ENCODE data around the gene TM6SF1.
"Not testable (repeated sequence)": the region's sequence is repeated elsewhere in the genome, so short reads cannot be mapped to it uniquely, and the experiment has no call there.

The TM6SF1 gene

DNA sequence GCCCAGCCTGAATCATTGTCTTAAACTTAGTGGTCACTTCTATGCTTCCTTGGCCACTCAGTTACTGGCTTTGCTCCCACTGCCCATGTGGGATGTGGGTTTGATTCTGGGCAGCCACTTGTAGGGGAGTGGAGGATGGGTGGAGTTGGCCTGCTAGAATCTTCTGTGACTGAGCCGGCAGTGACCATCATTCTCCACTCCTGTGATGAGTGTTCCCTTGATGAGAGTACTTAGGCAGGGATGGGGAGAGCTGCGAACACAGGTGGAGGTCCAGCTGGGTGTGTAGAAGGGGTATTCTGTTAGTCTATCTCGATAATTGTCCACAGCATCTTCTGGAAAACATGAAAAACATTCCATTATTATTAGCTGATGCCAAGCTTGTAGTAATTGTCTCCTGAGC is 8.0 kb downstream of the TM6SF1 start:
- in situ Hi-C loops (cut with HindIII; ENCODE audit: low sequenced_read_pairs), result no loop called here

DNA sequence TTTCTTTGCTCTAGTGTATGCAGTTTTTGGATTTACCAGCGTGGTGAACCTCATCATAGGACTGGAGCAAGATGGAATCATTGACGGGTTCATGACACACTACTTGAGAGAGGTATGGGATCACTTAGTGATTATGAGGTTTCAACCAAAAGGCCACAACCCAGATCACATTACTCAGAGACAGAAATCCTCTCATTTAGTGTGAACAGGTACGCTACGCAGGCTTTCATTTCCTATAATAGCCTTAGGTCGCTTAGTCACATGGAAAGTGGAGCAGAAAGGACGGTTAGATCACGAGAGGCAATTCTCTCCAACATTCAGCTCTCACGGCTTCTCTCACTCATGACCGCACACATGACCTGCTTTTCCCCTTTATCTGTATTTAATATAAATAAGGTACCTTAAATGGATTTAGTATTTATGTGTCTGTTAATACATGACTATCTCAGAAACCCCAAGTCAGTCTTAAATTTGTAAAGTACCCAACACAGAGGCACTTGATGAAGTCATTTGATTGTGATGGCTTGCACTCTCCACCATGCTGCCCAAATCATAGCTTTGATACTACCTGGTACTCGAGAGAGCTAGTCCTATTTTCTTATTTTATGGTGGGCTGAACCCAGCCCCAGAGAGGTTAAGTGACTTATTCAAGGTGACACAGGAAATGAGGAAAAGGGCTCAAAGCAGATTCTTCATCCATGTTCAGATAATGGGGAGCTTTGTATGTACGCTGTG is 8.6 kb downstream of the TM6SF1 start:
- in situ Hi-C loops (cut with HindIII; ENCODE audit: low sequenced_read_pairs), result no loop called here

DNA sequence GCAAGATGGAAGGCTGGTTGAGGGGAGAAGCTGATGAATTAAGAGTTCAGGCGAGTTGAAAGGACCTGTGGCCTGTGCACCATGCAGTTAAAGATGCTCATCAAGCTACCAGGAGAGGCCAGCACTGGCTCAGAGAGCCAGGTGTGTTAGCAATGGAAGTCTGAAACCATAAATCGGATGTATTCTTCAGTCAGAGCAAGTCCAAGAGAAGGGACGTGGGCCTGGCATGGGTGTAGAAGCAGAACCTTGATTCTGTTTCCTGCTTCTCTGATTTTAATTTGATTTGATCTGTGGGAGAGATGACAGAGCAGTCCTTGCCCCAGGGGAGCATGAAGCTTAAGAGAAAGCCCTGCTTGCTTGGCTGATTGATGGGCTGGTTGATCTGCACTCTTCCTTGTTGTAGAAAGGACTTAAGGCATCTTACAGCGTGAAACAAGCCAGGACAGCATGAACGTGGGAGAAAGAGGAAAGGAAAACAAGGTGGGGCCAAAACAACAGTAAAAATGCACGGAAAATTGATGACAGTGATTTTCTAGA is 10.9 kb downstream of the TM6SF1 start:
- in situ Hi-C loops (cut with HindIII; ENCODE audit: low sequenced_read_pairs), result no loop called here

DNA sequence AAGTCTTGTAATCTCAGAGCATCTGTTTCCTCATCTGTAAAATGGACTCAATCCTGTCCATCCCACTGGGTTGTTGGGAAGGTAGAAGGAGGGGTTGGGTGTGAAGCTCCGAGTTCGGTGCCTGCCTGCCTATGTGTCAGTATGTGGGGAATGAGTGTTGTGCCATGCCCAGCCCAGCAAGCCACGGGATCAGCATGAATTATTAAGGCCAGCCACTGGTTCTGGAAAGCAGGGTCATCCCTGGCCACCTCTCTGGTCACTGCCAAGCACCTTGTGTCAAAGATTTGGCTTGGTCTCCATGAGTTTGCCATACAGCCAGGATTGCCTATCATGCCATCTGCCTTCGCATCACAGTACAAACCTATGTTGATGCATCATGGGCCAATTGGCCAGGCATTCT is 11.5 kb downstream of the TM6SF1 start:
- in situ Hi-C loops (cut with HindIII; ENCODE audit: low sequenced_read_pairs), result no loop called here

DNA sequence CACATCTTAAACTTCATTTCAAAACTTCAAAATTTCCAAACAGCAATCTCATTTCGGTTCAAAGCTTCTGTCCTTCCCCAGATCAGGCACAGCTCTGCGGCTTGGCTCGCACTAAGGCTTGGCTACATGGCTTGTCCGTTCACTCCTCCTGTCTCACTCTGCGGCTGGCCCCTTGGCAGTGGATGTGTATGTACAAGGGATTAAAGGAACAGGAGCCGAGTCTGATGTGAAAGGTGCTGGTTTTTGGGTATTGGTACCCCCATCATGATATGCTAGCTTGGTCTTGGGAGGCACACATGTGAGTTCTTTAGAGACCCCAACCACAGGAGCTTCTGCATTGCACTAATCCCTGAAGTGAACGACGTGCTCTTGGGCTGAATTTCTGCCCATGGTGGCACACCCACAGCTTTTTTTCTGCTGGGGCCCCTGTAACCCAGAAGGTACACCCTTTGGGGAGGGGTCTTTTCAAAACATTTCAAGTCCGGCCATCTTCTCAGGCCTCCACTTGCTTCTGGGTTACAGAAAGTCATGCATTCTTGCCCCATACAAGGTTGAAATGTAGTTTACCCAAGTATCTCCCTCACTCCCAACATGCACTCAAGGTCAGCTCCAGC is 12.6 kb downstream of the TM6SF1 start:
- in situ Hi-C loops (cut with HindIII; ENCODE audit: low sequenced_read_pairs), result no loop called here

DNA sequence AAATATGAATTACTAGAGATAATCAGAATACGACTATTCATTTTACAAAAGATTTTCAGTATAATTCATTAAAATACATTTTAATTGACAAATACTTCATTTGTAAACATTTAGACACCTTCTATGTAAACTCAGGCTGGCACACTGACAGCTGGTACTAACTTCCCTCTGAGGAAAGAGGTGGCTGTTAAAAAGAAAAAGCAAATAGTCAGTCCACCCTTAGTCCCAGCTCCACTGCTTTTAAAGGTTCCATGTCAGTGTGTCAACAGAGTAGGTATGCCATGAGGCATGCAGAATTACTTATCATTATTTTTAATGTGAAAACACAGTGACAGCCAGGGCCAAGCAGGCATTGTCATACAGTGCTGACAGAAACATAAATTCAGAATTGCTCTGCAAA is 16.1 kb downstream of the TM6SF1 start:
- in situ Hi-C loops (cut with HindIII; ENCODE audit: low sequenced_read_pairs), result no loop called here

DNA sequence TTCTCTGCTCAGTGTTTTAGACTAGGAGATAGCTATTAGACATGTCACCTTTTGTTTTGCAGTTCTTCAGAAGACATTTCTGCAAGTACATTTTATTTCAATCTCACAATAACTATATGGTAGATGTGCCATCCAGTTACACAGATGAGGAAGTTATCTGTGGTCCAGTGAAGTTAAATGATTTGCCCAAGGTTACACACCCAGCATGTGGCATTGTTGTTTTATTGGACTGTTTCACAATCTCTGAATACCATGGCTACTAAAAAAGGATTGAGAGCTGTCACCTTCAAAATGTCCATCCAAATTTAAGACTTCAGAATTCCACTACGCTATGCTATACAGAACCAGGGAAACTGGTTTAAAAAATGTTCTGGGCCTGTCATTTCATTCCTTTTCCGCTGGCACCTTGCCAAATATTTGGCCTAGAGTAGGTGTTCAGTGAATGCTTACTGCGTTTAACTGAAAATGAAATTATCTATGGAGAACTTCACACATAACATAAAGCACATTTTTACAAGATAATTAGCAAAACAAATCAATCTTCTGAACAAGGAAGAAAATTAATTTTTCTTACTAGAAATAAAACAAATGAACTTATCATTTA is 20.2 kb downstream of the TM6SF1 start:
- in situ Hi-C loops (cut with HindIII; ENCODE audit: low sequenced_read_pairs), result no loop called here

DNA sequence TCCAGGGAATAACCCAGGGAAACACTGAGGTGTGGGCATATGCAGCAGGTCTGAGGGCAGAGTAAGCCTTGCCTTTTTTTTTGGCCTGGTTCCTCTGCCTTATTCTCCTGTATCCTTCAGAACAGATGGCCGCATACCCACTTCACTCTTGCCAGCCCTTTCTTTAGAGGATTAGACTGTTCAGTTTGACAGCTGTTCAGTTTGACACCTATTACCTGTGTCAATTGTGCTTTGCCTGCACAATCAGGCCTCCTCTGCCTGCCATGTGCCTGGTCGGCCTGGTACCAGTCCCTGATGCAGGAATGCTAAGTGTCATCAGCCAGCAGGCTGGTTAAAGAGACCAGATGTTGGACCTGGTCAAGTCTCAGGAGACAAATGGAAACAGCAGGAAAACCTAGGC is 22.3 kb downstream of the TM6SF1 start:
- in situ Hi-C loops (cut with HindIII; ENCODE audit: low sequenced_read_pairs), result no loop called here

DNA sequence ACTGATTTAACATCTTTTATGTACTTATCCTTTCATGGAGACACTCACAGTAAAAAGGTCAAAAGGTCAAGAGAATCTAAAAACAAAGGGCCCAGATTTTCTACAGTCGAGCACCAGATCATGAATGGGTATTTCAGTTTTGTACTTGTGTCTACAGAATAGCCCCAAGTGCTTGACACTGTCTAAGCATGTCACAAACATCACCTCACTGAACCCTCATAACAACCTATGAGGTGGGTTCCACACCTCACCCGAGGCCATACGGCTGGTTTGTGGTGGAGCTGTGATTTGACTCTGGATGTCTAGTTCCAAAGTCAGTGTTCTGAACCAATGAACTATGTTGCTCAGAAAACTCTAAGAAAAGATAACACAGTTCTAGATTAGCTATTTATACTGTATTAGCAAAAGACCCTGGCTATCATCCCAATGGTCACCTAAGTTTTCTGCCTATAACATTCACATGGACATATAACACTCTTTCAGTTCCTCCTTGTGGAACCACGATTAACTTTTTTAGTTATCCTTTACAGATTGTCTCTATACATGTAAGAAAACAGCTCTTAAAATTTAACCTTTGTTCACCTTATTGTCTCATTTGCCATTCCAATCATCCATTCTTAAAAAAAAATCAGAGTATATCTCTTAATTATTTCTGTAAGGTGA is 25.5 kb downstream of the TM6SF1 start:
- in situ Hi-C loops (cut with HindIII; ENCODE audit: low sequenced_read_pairs), result no loop called here

DNA sequence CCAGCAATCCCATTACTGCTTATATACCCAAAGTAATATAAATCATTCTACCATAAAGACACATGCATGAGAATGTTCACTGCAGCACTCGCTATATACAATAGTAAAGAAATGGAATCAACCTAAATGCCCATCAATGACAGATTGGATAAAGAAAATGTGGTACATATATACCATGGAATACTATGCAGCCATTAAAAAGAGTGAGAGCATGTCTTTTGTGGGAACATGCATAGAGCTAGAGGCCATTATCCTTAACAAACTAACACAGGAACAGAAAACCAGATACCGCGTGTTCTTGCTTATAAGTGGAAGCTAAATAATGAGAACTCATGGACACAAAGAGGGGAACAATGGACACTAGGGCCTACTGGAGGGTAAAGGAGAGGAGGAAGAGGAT is 34.7 kb downstream of the TM6SF1 start:
- in situ Hi-C loops (cut with HindIII; ENCODE audit: low sequenced_read_pairs), result not testable (repeated sequence)

DNA sequence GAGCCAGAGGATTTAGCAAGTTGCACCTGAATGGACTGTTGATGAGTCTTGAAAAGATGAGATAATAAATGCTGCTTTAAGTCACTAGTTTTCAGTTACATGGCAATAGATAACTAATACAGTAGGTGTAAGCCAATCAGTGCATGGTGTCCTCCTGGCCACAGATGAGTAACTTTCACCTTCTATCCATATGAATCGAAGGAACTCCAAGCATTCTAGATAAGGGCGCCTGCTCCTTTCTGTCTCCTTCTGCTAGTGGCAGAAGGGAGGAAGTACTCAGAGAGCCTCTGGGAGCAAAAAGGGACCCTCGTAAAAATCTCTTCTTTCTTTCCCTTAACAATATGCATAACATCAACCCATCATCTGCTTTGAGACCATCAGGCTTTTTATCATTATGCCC is 37.3 kb downstream of the TM6SF1 start:
- in situ Hi-C loops (cut with HindIII; ENCODE audit: low sequenced_read_pairs), result no loop called here

DNA sequence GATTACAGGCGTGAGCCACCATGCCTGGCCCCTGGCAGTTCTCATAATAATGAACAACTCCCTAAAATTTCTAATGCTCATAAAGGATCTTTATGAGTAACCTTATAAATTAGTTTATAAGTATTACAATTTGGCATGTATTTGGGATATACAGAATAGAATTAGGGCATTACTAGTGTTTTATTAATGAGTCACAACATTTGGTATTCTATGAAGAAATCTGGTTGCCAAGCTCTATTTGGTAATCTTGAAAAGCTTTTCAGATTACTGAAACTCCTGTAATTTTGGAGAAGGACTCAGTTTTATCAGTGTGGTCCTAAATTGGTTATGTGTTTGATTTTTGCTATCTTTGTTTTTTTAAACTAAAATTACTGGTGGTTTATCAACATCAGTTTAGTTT is 45.8 kb downstream of the TM6SF1 start:
- in situ Hi-C loops (cut with HindIII; ENCODE audit: low sequenced_read_pairs), result no loop called here

DNA sequence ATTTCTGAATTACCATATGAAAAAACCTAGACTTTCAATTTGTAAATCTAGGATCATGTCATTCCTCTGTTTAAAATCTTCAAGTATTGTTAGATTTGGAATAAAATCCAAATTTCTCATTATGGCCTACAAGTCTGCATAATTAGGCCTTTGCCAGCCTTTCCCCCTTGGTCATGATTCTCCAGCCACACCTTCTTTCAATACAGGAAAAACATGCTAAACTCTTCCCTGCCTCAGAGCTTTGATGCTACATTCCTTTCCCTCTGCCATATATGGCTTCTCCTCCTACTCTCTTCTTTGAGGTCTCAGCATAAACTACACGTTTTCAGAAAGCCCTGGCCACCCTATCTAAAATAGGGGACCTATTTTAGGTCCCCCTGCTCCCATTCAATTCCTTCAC is 48.5 kb downstream of the TM6SF1 start:
- in situ Hi-C loops (cut with HindIII; ENCODE audit: low sequenced_read_pairs), result no loop called here

DNA sequence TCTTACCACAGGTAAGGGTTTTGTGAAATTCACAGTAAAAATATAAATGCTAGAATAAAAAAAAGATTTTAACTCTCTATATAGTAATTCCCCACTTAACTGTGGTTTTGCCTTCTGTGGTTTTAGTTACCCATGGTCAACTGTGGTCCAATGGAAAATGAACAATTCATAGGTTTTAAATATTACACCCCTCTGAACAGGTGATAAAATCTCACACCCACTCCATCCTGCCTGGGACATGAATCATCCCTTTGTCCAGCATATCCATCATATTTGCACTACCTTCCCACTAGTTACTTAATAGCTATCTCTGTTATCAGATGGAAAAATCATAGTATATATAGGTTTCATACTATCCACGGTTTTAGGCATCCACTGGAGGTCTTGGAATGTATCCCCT is 50.9 kb downstream of the TM6SF1 start:
- in situ Hi-C loops (cut with HindIII; ENCODE audit: low sequenced_read_pairs), result no loop called here

DNA sequence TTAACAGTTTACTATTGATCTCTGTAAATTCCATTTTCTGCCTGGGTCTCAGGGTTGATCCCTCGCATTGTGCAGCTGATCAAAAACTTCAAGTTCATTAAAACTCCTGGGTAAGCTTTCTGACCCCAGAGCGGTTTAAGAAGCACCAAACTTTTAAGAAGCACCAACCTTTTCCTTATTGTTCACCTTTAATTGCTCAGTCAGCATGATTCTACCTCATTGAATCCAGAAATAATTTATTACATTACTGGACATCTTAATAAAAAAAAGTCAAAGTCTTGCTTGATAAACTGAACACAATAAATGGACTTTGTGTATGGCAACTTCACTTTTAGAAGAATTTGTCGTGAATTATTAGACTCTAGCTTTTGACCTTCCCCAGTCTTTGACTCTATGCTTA is 53.3 kb downstream of the TM6SF1 start:
- in situ Hi-C loops (cut with HindIII; ENCODE audit: low sequenced_read_pairs), result no loop called here

DNA sequence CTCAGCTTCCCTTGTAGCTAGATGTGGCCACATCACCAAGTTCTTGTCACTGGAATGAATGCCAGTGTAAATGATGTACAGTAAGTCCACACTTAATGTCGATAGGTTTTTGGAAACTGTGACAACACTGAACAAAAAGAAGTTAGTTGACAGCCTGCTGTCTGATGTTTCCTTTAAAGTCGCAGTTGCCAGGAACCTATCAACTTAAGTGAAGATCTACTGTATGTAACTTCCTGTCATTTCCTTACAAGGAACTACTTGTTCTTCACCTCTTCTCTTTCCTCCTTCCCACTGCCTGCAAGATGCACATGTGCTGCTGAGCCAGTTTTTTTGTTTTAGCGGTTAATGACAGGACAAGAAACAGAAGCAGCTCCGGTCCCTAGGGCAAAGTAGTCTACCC is 55.6 kb downstream of the TM6SF1 start:
- in situ Hi-C loops (cut with HindIII; ENCODE audit: low sequenced_read_pairs), result no loop called here

DNA sequence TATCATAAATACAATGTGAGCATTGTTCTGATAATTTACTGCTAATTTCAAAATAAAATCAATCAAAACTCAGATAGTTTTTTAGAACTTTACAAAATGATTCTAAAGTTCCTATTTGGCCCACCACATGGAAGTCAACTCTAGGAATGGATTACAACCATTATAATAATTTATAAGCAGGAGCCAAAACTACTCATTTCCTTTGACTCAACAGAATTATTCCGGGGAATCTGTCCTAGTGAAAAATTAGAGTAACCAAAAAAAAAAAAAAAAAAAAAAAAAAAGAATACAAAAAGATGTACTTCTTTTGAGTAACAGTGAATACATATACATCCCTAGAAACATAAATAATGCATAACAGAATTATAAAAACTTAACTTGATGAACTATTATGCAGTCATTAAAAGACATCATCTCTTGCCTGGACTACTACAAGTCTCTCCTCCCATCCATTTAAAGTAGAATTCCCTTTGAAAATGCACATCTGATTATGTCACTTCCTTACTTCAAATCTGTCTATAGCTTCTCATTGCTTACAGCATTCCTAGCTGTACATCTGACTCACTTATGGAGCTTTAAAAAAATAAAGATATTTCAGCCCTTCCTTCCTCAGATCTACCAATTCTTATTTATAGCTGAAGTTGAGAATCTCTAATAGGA is 56.8 kb downstream of the TM6SF1 start:
- in situ Hi-C loops (cut with HindIII; ENCODE audit: low sequenced_read_pairs), result no loop called here

DNA sequence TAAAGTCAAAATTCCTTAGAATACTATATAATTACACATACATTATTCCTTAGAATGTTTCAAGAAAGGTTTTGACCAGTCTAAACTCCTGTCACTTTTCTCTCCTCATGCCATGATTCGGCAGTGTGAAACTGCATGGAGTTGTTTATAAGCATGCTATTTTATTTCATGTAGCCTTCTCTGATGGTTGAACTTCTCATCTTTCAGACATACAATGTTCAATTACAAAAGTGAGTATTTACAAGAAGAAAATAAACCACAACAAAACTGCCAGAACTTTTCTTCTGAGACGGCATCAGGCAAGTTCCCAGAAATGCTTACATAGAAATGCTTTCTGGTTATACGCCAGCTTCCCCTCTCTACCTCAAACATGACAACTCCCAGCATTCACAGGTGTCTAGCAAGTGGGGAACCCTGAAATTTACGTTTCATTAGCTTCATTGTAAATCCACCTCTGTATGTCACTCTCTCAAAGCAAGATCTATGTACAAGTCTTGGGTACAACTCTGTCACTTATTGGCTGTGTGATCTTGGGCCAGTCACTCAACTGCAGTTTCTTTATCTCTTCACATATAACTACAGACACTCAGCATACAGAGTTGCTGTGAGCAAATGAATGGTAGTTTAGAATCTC is 57.4 kb downstream of the TM6SF1 start:
- in situ Hi-C loops (cut with HindIII; ENCODE audit: low sequenced_read_pairs), result no loop called here

DNA sequence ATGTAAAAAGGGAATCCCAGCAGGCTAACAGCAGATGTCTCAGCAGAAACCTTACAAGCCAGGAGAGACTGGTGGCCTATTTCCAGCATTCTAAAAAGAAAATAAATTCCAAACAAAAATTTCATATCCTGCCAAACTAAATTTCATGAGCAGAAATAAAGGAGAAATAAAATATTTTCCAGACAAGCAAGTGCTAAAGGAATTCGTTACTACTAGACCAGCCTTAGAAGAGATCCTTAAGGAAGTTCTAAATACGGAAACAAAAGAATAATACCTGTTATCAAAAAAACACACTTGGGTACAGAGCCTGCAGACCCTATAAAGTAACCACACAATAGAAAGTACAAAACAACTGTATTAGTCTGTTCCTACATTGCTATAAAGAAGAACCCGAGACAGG is 58.8 kb downstream of the TM6SF1 start:
- in situ Hi-C loops (cut with HindIII; ENCODE audit: low sequenced_read_pairs), result no loop called here

DNA sequence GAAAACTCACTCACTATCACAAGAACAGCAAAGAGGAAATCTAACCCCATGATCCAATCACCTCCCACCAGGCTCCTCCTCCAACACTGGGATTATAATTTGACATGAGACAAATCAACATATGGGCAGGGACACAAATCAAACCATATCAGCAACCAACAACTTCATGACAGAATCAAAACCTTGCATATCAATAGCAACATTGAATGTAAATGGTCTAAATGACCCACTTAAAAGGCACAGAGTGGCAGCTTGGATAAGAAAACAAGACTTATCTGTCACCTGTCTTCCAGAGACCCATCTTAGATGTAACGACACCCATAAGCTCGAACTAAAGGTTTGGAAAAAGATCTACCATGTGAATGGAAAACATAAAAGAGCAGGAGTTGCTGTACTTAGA is 59.4 kb downstream of the TM6SF1 start:
- in situ Hi-C loops (cut with HindIII; ENCODE audit: low sequenced_read_pairs), result no loop called here

DNA sequence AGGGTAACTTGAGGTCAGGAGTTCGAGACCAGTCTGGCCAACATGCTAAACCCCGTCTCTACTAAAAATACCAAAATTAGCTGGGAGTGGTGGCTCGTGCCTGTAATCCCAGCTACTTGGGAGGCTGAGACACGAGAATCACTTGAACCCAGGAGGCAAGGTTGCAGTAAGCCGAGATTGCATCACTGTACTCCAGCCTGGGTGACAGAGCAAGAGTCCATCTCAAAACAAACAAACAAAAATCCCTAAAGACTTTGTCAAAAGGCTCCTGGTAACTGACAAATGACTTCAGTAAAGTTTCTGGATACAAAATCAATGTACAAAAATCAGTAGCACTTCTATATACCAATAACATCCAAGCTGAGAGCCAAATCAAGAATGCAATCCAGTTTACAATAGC is 62.1 kb downstream of the TM6SF1 start:
- in situ Hi-C loops (cut with HindIII; ENCODE audit: low sequenced_read_pairs), result not testable (repeated sequence)
